OCI-LY7 (cell line): ENCODE data around the gene SRSF7. TPM values are rescaled to one million over a fixed set of nuclear protein-coding genes. Genes with fewer than 3 reads are reported as not detected.

Source experiments
- BruUV-seq: library from RNA; stranded (reverse); fragments of 400-500 nt; replicated peaks from 2 replicates; lab custom pipeline; 2021; lab: Mats Ljungman, UMichigan
- CTCF ChIA-PET: fragments of 300-600 bp; sonication (Branson Sonifier 250); formaldehyde crosslinking; loops from one replicate; lab custom pipeline; 2022; ENCODE audit warnings: antibody characterized with exemption; ENCODE audit not compliant: unreplicated experiment; lab: Charles Lee
- POLR2A ChIA-PET: fragments of 300-600 bp; sonication (Branson Sonifier 250); formaldehyde crosslinking; loops from one replicate; lab custom pipeline; 2022; ENCODE audit warnings: antibody characterized with exemption; lab: Charles Lee
- DNase-seq: peaks from one replicate; pipeline ENCODE4 v3.0.0-alpha.2; 2015; ENCODE audit warnings: low spot score
- H2AFZ ChIP-seq: fragments of 200-600 bp; sonication (generic), shearing (Covaris generic); 2 replicates; pipeline ENCODE4 v1.6.1; 2014; ENCODE audit warnings: mild to moderate bottlenecking, antibody characterized with exemption, low read length, moderate library complexity
- H3K27ac ChIP-seq: fragments of 200-600 bp; sonication (generic); 2 replicates; pipeline ENCODE4 v1.5.1; 2014; ENCODE audit warnings: mixed run types, low read depth, mild to moderate bottlenecking, moderate library complexity, low read length, inconsistent platforms; ENCODE audit not compliant: poor library complexity, severe bottlenecking
- H3K36me3 ChIP-seq: fragments of 200-600 bp; sonication (generic); 2 replicates; pipeline ENCODE4 v1.6.1; 2014; ENCODE audit warnings: mild to moderate bottlenecking, antibody characterized with exemption, low read length, moderate library complexity, mixed read lengths; ENCODE audit not compliant: insufficient read depth
- H3K4me1 ChIP-seq: fragments of 200-600 bp; sonication (generic); 2 replicates; pipeline ENCODE4 v1.5.1; 2014; ENCODE audit warnings: mild to moderate bottlenecking, low read length; ENCODE audit not compliant: insufficient read depth, poor library complexity, severe bottlenecking
- H3K4me2 ChIP-seq: fragments of 200-600 bp; sonication (generic); 2 replicates; pipeline ENCODE4 v1.6.1; 2014; ENCODE audit warnings: mild to moderate bottlenecking, low read length
- H3K4me3 ChIP-seq: fragments of 200-600 bp; sonication (generic); 2 replicates; pipeline ENCODE4 v1.5.1; 2014; ENCODE audit warnings: mild to moderate bottlenecking, low read depth, low read length; ENCODE audit not compliant: poor library complexity, severe bottlenecking
- H3K79me2 ChIP-seq: fragments of 200-600 bp; sonication (generic); 2 replicates; pipeline ENCODE4 v1.6.1; 2016; ENCODE audit warnings: low read depth, mild to moderate bottlenecking, low read length, moderate library complexity, mixed read lengths; ENCODE audit not compliant: insufficient read depth
- H3K9me2 ChIP-seq: fragments of 200-600 bp; sonication (generic); 2 replicates; pipeline ENCODE4 v1.6.1; 2016; ENCODE audit warnings: mild to moderate bottlenecking, low read length, mixed read lengths; ENCODE audit not compliant: insufficient read depth
- H3K9me3 ChIP-seq: fragments of 200-600 bp; sonication (generic); 2 replicates; pipeline ENCODE4 v1.6.1; 2014; ENCODE audit warnings: mild to moderate bottlenecking, mixed run types, low read length, mixed read lengths
- H4K20me1 ChIP-seq: fragments of 200-600 bp; sonication (generic); 2 replicates; pipeline ENCODE4 v1.6.1; 2014; ENCODE audit warnings: mild to moderate bottlenecking, antibody characterized with exemption, low read length, moderate library complexity, mixed read lengths; ENCODE audit not compliant: insufficient read depth
- EZH2phosphoT487 ChIP-seq: fragments of 200-600 bp; sonication (generic); IDR thresholded peaks from 2 replicates; pipeline ENCODE4 v1.6.1; 2018; ENCODE audit warnings: low read depth, borderline replicate concordance, mild to moderate bottlenecking, mixed run types, antibody characterized with exemption, low read length, moderate library complexity, mixed read lengths
- intact Hi-C: fragments of 100-400 bp; cut with micrococcal nuclease; formaldehyde crosslinking; loops from one replicate; pipeline ENCODE4 v1.10.0; 2022; ENCODE audit not compliant: unreplicated experiment
- total RNA-seq, 2 experiments: library from RNA; depleted of rRNA in 1 of 2; stranded (reverse); fragments of >200 nt in 1 of 2; shearing (Covaris generic) in 1 of 2; gene quantifications; 2 replicates each; pipeline ENCODE4 v1.2.3, GENCODE V29; 2014 to 2022
- TF ChIP-seq, protein P1 (sequence below): fragments of 200-600 bp; sonication (generic); conservative IDR thresholded peaks from 2 replicates; pipeline ENCODE4 v1.5.1; 2014; ENCODE audit warnings: mild to moderate bottlenecking, antibody characterized with exemption, low read length, moderate library complexity, mixed read lengths

Gene SRSF7
- total RNA-seq, 2 experiments from 2014 or later = 320 to 337 TPM

DNA sequence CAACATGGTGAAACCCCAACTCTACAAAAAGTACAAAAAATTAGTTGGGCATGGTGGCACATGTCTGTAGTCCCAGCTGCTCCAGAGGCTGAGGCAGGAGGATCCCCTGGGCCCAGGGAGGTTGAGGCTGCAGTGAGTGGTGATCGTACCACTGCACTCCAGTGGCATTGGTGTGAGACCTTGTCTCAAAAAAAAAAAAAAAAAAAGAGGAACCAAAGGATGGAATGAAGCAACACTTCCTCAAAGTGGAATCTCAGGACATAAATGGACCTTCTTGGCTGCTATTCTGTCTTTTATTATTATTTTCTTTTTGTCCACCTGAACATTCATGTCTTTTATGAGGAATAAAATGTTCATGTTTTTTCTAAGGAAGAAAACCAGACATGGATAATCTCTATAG, 40.6 kb upstream of the SRSF7 start:
- no peaks in the 10 kb centered on the region for H4K20me1 ChIP-seq
- H3K27ac ChIP-seq = no peak overlapping the region
- H3K9me2 ChIP-seq = no peaks in the 10 kb centered on the region
- DNase-seq = no peak
- H2AFZ ChIP-seq = no peak overlapping the region
- TF ChIP-seq EZH2phosphoT487 = no peak
- TF ChIP-seq, protein P1, sequence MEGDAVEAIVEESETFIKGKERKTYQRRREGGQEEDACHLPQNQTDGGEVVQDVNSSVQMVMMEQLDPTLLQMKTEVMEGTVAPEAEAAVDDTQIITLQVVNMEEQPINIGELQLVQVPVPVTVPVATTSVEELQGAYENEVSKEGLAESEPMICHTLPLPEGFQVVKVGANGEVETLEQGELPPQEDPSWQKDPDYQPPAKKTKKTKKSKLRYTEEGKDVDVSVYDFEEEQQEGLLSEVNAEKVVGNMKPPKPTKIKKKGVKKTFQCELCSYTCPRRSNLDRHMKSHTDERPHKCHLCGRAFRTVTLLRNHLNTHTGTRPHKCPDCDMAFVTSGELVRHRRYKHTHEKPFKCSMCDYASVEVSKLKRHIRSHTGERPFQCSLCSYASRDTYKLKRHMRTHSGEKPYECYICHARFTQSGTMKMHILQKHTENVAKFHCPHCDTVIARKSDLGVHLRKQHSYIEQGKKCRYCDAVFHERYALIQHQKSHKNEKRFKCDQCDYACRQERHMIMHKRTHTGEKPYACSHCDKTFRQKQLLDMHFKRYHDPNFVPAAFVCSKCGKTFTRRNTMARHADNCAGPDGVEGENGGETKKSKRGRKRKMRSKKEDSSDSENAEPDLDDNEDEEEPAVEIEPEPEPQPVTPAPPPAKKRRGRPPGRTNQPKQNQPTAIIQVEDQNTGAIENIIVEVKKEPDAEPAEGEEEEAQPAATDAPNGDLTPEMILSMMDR = no peak
- H3K4me3 ChIP-seq = no peak overlapping the region
- H3K9me3 ChIP-seq = no peaks in the 10 kb centered on the region
- H3K4me2 ChIP-seq = no peak overlapping the region
- ChIA-PET CTCF (interaction anchor here (0.6 kb wide), 1 partner anchor 705 kb away, joined by 5 read pairs; no protein-coding TSS in a partner anchor), POLR2A (interaction anchor here (0.6 to 0.7 kb wide), 2 partner anchors 77 to 348 kb away, joined by 4 to 5 read pairs; no protein-coding TSS in a partner anchor)
- no TSS peak for BruUV-seq
- H3K36me3 ChIP-seq = no peaks in the 10 kb centered on the region
- intact Hi-C loops = no loop called here
- no peaks in the 10 kb centered on the region for H3K4me1 ChIP-seq
- H3K79me2 ChIP-seq = no peaks in the 10 kb centered on the region

- H3K79me2 ChIP-seq = no peaks in the 10 kb centered on the region
- H3K36me3 ChIP-seq = no peaks in the 10 kb centered on the region
- TF ChIP-seq EZH2phosphoT487 = no peak
- TF ChIP-seq, protein P1 = no peak
- H3K9me3 ChIP-seq = no peaks in the 10 kb centered on the region
- H2AFZ ChIP-seq = no peak overlapping the region
- no peak overlapping the region for H3K4me3 ChIP-seq
- ChIA-PET CTCF (no interaction called here), POLR2A (interaction anchor here (0.6 to 0.7 kb wide), 3 partner anchors 8 to 320 kb away, joined by 3 read pairs; no protein-coding TSS in a partner anchor)
- H3K4me1 ChIP-seq = no peaks in the 10 kb centered on the region
- H4K20me1 ChIP-seq = no peaks in the 10 kb centered on the region
- H3K4me2 ChIP-seq = no peak overlapping the region
- no TSS peak for BruUV-seq
- intact Hi-C loops = no loop called here
- DNase-seq = no peak
- no peaks in the 10 kb centered on the region for H3K9me2 ChIP-seq
- no peak overlapping the region for H3K27ac ChIP-seq
Observed at GRCh38 chr2:38789691-38790090, 38.5 kb upstream of the SRSF7 start.

- no peak for TF ChIP-seq EZH2phosphoT487
- TF ChIP-seq, protein P1 = no peak
- no peaks in the 10 kb centered on the region for H3K4me1 ChIP-seq
- intact Hi-C loops = no loop called here
- ChIA-PET CTCF (no interaction called here), POLR2A (interaction anchor here (0.6 to 0.7 kb wide), 2 partner anchors 45 to 687 kb away, joined by 3 to 4 read pairs; no protein-coding TSS in a partner anchor)
- no peak overlapping the region for H2AFZ ChIP-seq
- no peak overlapping the region for H3K4me3 ChIP-seq
- no peaks in the 10 kb centered on the region for H3K36me3 ChIP-seq
- H3K4me2 ChIP-seq = no peak overlapping the region
- no TSS peak for BruUV-seq
- no peaks in the 10 kb centered on the region for H3K9me3 ChIP-seq
- no peaks in the 10 kb centered on the region for H3K79me2 ChIP-seq
- H3K27ac ChIP-seq = no peak overlapping the region
- H3K9me2 ChIP-seq = no peaks in the 10 kb centered on the region
- no peaks in the 10 kb centered on the region for H4K20me1 ChIP-seq
- DNase-seq = no peak
Observed at GRCh38 chr2:38788306-38788705, 37.1 kb upstream of the SRSF7 start.
